Measurements from ENCODE around the gene POU4F1. TPM values are rescaled to one million over a fixed set of nuclear protein-coding genes. Genes with fewer than 3 reads are reported as not detected.

POU4F1 gene
- polyA plus RNA-seq, 1 donor = 0.48 TPM

DNA sequence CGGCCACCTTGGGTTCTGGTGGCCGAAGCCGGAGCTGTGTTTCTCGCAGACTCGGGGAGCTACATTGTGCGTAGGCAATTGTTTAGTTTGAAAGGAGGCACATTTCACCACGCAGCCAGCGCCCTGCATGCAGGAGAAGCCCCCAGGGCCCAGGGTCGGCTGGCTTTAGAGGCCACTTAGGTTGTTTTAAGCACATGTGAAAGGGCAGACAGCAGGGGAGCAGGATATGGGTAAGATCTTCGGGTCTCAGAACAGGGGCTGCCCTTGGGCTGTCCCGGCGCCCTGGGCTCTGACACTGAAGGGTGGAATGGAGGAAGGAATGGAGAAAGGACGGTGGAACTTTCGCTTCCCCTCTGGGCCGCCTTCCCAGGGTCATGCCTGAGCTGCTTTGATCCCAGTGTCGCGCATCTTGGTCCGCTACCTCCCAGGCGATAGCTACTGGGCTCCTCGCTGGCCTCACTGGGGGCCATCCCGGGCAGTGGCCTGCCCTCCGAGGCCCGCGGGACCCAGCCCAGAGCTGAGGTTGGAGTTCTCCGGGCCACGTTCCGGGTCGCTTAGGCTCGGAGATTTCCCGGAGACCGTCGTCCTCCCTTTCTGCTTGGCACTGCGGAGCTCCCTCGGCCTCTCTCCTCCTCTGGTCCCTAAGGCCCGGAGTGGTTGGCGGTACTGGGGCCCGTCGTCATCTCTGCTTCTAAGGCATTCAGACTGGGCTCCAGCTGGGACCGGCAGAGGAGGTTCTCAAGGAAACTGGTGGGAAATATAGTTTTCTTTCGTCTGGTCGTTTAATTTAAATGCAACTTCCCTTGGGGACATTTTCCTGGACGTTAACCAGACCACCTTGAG, 4.3 kb upstream of the POU4F1 start:
- Histone ChIP-seq H3K27ac (ENCODE audit: low read length) (no peak overlapping the region), H3K4me3 (ENCODE audit: low read length) (no peak overlapping the region), H3K27me3 (ENCODE audit: control insufficient read depth, insufficient read depth, low read length) (peaks cover 91% of the 10 kb centered on the region), H3K9me3 (ENCODE audit: control insufficient read depth, low read depth, low read length) (peaks cover 19% of the 10 kb centered on the region), H3K4me1 (ENCODE audit: control insufficient read depth, insufficient read depth, low read length) (peaks cover 26% of the 10 kb centered on the region), H3K36me3 (ENCODE audit: control insufficient read depth, insufficient read depth, low read length) (no peaks in the 10 kb centered on the region)
- no CpG with 5 or more reads among the region's 42 CpGs for WGBS (ENCODE audit: insufficient coverage, low lambda C conversion rate)
- DNase-seq = no peak

DNA sequence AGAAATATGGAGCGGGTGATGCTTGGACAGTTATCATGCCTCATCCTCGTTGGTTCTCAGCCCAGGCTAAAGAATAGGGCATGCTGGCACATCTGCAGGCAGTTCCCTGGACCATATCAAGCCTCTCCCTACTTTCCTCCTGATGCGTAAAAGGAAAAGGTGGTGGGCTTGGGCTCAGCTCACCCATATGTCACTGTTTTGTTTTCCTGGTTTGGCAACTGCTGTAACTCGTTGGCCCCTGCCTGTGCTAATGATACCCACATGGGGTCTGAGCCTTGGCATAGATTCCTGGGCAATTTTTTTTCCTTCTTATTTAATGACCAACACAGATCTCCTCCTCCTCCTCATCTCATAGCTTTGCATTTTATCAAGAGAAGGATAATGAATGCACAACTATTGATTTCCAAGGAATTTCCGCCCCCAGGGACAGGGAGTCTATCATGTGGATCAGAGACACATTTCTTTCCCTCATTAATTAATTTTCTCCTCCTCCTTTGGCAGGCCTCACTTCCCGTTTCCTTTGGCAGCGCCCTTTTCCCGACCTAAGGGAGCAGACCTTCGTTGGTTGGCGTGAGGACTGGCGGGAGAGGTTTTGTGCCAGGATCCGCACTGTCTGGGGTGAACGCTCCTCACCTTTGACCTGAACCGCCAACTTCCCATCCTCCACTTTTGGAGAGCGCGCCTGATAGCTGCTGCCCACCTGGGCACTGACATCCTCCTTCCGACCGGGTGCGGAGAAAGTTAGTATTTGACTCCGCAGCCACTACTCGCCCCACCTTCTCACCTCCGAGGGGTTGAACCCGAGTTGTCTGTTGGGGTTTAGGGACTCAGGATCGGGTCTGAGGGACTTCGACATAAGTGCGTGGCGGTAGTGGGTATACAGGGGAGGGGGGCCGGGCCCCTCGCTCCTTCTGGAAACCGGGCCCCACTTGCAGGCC, 3.4 kb upstream of the POU4F1 start:
- peaks cover 28% of the 10 kb centered on the region for H3K4me1 ChIP-seq (ENCODE audit: control insufficient read depth, insufficient read depth, low read length)
- peaks cover 94% of the 10 kb centered on the region for H3K27me3 ChIP-seq (ENCODE audit: control insufficient read depth, insufficient read depth, low read length)
- no peak for DNase-seq
- WGBS (ENCODE audit: insufficient coverage, low lambda C conversion rate) = no CpG with 5 or more reads among the region's 30 CpGs
- H3K4me3 ChIP-seq (ENCODE audit: low read length) = no peak overlapping the region
- no peaks in the 10 kb centered on the region for H3K36me3 ChIP-seq (ENCODE audit: control insufficient read depth, insufficient read depth, low read length)
- peaks cover 19% of the 10 kb centered on the region for H3K9me3 ChIP-seq (ENCODE audit: control insufficient read depth, low read depth, low read length)
- H3K27ac ChIP-seq (ENCODE audit: low read length) = no peak overlapping the region

DNA sequence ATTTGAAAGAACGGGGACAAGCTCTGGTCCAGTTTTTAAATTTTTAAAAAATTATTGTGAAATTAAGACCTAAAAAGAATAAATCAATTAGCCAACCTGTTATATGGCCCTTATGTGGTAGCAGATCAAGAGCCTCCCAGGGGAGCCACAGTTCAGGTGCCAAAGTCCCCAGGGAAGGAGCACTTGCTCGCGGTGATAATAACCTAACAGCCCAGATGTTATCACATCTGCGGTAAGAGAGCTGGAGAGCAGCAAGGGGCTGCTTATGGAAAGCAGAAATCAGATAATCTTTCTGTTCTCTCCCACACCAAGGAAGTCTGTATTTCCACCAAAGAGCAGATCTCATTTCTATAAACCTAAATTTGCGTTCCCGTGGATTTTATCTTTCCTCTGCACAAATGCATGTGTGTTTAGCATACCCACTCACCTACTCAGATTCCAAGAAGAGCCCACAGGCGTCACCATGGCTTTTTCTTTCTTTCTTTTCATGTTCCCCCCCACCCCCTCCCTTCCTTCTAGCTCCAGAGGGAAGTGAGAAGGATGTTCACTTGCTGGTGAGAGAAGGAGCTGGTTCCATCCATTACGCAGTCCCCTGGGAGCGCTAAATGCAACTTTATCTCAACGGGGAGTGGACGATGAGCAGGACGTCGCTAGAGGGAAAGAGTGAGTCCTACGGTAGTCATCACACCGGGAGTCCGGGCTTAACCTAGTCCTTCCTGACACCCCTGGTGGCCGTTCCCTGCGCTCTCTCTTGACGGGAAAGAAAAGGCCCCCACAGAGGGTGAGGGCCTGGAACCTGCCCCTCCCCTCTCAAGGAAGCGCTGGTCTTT, 1.6 kb upstream of the POU4F1 start:
- no peak overlapping the region for H3K4me3 ChIP-seq (ENCODE audit: low read length)
- no peak overlapping the region for H3K27ac ChIP-seq (ENCODE audit: low read length)
- peaks cover 24% of the 10 kb centered on the region for H3K9me3 ChIP-seq (ENCODE audit: control insufficient read depth, low read depth, low read length)
- peak in 1 of 2 donors; percentile 17 for DNase-seq
- no CpG with 5 or more reads among the region's 20 CpGs for WGBS (ENCODE audit: insufficient coverage, low lambda C conversion rate)
- H3K36me3 ChIP-seq (ENCODE audit: control insufficient read depth, insufficient read depth, low read length) = no peaks in the 10 kb centered on the region
- peaks cover 34% of the 10 kb centered on the region for H3K4me1 ChIP-seq (ENCODE audit: control insufficient read depth, insufficient read depth, low read length)
- H3K27me3 ChIP-seq (ENCODE audit: control insufficient read depth, insufficient read depth, low read length) = peaks cover 96% of the 10 kb centered on the region

DNA sequence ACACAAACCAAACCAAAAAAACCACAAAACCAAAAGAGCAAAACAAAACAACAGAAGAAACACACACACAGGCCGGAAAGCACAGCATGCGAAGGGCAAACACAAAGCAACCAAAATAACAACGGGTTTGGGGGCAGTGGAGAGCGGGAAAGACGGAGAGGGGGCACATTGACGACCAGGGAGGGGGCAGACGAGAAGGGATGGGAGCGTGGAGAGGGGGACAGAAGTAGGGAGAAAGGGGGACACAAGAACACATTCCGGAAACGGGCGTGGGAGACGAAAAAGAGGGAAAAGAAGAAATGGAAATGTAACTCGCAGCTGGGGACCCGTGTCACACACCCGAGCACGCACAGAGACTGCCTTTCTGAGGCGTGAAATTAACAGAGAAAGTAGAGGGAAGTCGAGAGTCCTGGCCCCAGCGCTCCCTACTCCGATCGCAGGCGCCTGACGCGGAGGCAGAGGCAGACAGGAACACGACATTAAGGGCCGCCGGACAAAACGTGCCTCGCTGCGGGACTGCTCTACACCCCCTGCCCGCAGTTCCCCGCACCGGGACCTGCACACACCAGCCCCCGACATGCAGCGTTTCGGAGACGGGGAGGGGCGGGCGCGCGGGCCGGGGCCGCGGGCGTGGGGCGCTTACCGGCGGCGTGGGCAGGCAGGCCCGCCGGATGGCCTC, 652 bp downstream of the POU4F1 start:
- H3K27me3 ChIP-seq (ENCODE audit: control insufficient read depth, insufficient read depth, low read length) = peaks cover 95% of the 10 kb centered on the region
- no peak for DNase-seq
- peaks cover 22% of the 10 kb centered on the region for H3K4me1 ChIP-seq (ENCODE audit: control insufficient read depth, insufficient read depth, low read length)
- WGBS (ENCODE audit: insufficient coverage, low lambda C conversion rate) = 7% methylated on average over 9 of the region's 51 CpGs
- H3K36me3 ChIP-seq (ENCODE audit: control insufficient read depth, insufficient read depth, low read length) = no peaks in the 10 kb centered on the region
- H3K9me3 ChIP-seq (ENCODE audit: control insufficient read depth, low read depth, low read length) = peaks cover 12% of the 10 kb centered on the region
- H3K4me3 ChIP-seq (ENCODE audit: low read length) = no peak overlapping the region
- no peak overlapping the region for H3K27ac ChIP-seq (ENCODE audit: low read length)

DNA sequence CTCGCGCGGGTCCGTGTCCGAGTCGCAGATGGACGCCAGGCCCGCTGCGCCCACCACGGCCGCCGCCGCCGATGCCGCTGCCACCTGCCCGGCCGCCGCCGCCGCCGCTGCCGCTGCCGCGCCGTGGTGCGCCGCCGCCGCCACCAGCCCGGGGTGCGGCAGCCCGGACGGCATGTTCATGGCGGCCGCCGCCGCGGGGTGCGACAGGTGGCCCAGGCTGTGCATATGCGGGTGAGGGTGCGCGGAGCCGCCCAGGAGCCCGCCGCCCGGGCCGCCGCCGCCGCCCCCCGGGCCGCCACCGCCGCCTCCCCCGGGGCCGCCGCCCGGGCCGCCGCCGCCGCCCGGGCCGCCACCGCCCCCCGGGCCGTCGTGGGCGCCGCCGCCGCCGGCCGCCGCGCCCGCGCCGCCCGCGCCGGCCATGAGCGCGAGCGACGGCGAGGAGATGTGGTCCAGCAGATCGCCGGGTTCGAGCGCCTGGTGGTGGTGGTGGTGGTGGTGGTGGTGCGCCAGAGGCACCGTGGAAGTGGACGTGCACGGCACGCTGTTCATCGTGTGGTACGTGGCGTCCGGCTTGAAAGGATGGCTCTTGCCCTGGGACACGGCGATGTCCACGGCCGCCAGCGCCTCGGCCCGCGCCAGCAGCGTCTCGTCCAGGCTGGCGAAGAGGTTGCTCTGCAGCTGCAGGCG, 1.3 kb downstream of the POU4F1 start:
- WGBS (ENCODE audit: insufficient coverage, low lambda C conversion rate) = no CpG with 5 or more reads among the region's 112 CpGs
- H3K4me3 ChIP-seq (ENCODE audit: low read length) = no peak overlapping the region
- no peaks in the 10 kb centered on the region for H3K36me3 ChIP-seq (ENCODE audit: control insufficient read depth, insufficient read depth, low read length)
- DNase-seq = no peak
- H3K27me3 ChIP-seq (ENCODE audit: control insufficient read depth, insufficient read depth, low read length) = peaks cover 95% of the 10 kb centered on the region
- peaks cover 24% of the 10 kb centered on the region for H3K4me1 ChIP-seq (ENCODE audit: control insufficient read depth, insufficient read depth, low read length)
- H3K27ac ChIP-seq (ENCODE audit: low read length) = no peak overlapping the region
- H3K9me3 ChIP-seq (ENCODE audit: control insufficient read depth, low read depth, low read length) = peaks cover 8% of the 10 kb centered on the region

GRCh38 chr13:78601124-78601873, 2.1 kb downstream of the POU4F1 start:
- no CpG with 5 or more reads among the region's 58 CpGs for whole genome bisulfite sequencing (ENCODE audit: insufficient coverage, low lambda C conversion rate)
- H3K36me3 ChIP-seq (ENCODE audit: control insufficient read depth, insufficient read depth, low read length) = no peaks in the 10 kb centered on the region
- no peak overlapping the region for H3K27ac ChIP-seq (ENCODE audit: low read length)
- DNase-seq = peak; percentile 30 to 46
- peak overlapping the region; percentile 6 for H3K4me3 ChIP-seq (ENCODE audit: low read length)
- peaks cover 95% of the 10 kb centered on the region for H3K27me3 ChIP-seq (ENCODE audit: control insufficient read depth, insufficient read depth, low read length)
- peaks cover 27% of the 10 kb centered on the region for H3K4me1 ChIP-seq (ENCODE audit: control insufficient read depth, insufficient read depth, low read length)
- H3K9me3 ChIP-seq (ENCODE audit: control insufficient read depth, low read depth, low read length) = peaks cover 8% of the 10 kb centered on the region

- no peak for DNase-seq
- Histone ChIP-seq H3K27ac (ENCODE audit: low read length) (no peak overlapping the region), H3K27me3 (ENCODE audit: control insufficient read depth, insufficient read depth, low read length) (peaks cover 95% of the 10 kb centered on the region), H3K9me3 (ENCODE audit: control insufficient read depth, low read depth, low read length) (peaks cover 8% of the 10 kb centered on the region), H3K4me3 (ENCODE audit: low read length) (no peak overlapping the region), H3K36me3 (ENCODE audit: control insufficient read depth, insufficient read depth, low read length) (no peaks in the 10 kb centered on the region), H3K4me1 (ENCODE audit: control insufficient read depth, insufficient read depth, low read length) (peaks cover 30% of the 10 kb centered on the region)
- WGBS (ENCODE audit: insufficient coverage, low lambda C conversion rate) = 10% methylated on average over 2 of the region's 13 CpGs
Observed at GRCh38 chr13:78600280-78600883, 3.0 kb downstream of the POU4F1 start.

DNA sequence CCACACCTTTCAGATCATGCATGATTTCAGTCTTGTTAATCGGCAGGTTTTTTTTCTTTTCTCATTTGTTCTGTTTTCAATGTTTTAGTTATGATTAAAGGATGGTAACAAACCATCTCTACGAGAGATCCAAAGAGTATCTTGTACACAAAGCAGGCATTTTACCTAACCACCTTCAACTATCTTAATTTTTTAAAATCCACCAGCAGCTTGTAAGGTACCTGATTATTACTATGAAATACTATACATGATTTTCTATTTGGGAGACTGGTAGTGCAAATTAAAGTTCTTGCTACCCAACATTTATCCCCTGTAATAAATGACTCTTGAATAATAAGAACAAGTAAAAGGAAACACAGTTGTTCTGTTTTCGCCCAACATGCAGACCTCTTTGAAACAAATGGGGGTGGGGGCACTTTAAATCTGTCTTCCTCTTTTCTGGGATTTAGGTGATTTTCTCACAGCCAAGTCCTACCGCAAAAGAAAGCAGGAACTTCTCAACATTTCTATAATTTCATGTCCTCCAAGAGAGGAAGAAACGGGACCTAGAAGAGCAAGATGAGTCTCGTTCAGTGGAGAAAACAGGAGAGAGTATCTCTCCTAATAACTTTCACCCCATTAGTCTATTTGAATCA, 3.6 kb downstream of the POU4F1 start:
- Histone ChIP-seq H3K27ac (ENCODE audit: low read length) (no peak overlapping the region), H3K4me3 (ENCODE audit: low read length) (no peak overlapping the region), H3K27me3 (ENCODE audit: control insufficient read depth, insufficient read depth, low read length) (peaks cover 95% of the 10 kb centered on the region), H3K36me3 (ENCODE audit: control insufficient read depth, insufficient read depth, low read length) (no peaks in the 10 kb centered on the region), H3K9me3 (ENCODE audit: control insufficient read depth, low read depth, low read length) (peaks cover 8% of the 10 kb centered on the region), H3K4me1 (ENCODE audit: control insufficient read depth, insufficient read depth, low read length) (peaks cover 26% of the 10 kb centered on the region)
- DNase-seq = no peak
- 0% methylated on average over 3 of the region's 6 CpGs for WGBS (ENCODE audit: insufficient coverage, low lambda C conversion rate)
